Ascending aorta (tissue), 2 donors: ENCODE data around the gene ASPDH. TPM values are rescaled to one million over a fixed set of nuclear protein-coding genes. Genes with fewer than 3 reads are reported as not detected.

Experiments
- DNase-seq, 2 donors: peaks; one replicate each; pipeline ENCODE4 v3.0.0-alpha.2; 2019; ENCODE audit warnings: low spot score in 2 of 2
- H3K27ac ChIP-seq, 2 donors: fragments of 200-600 bp; sonication (generic); one replicate each; pipeline ENCODE4 v1.5.1; 2016 to 2017; ENCODE audit warnings: mild to moderate bottlenecking in 1 of 2
- H3K27me3 ChIP-seq: fragments of 200-600 bp; sonication (generic); one replicate; pipeline ENCODE4 v1.5.1; 2017
- H3K36me3 ChIP-seq, 2 donors: fragments of 200-600 bp; sonication (generic); one replicate each; pipeline ENCODE4 v1.5.1; 2016
- H3K4me1 ChIP-seq, 2 donors: fragments of 200-600 bp; sonication (generic); one replicate each; pipeline ENCODE4 v1.5.1; 2016 to 2017; ENCODE audit warnings: mild to moderate bottlenecking in 1 of 2
- H3K4me3 ChIP-seq, 2 donors: fragments of 200-600 bp; sonication (generic); one replicate each; pipeline ENCODE4 v1.5.1; 2016 to 2017; ENCODE audit warnings: mild to moderate bottlenecking in 1 of 2
- H3K9me3 ChIP-seq, 2 donors: fragments of 200-600 bp; sonication (generic); one replicate each; pipeline ENCODE4 v1.5.1; 2016
- intact Hi-C: fragments of 100-400 bp; cut with DNase I; formaldehyde crosslinking; loops from one replicate; pipeline ENCODE4 v1.15.1; 2023
- total RNA-seq: library from RNA; depleted of rRNA; stranded (reverse); fragments of >200 nt; gene quantifications from one replicate; pipeline ENCODE4 v1.1.0, GENCODE V29; 2016
- TF ChIP-seq, protein P1 (sequence below), 3 experiments: fragments of 200-600 bp in 2 of 3; fragments of 450-650 bp in 1 of 3; sonication (generic) in 2 of 3; IDR thresholded peaks; one replicate each; pipeline ENCODE4 v1.5.1; 2016 to 2019; ENCODE audit warnings: antibody characterized with exemption in 3 of 3, mild to moderate bottlenecking in 1 of 3, moderate library complexity in 1 of 3

ASPDH gene
- total RNA-seq, 1 donor from 2014 or later, result not detected

DNA sequence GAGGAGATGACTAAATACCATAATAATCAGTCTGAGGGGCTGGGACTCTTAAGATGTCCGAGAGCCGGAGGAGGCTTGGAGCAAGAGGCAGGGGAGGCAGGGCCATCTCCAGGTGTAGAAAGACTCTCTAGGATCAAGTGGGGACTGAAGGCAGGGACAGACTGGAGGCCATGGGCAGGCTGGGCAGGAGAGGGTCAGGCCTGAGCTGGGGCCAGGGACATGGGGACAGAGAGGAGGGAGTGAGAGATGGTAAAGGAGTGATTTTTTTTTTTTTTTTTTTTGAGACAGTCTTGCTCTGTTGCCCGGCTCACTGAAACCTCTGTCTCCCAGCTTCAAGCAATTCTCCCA, 4.9 kb downstream of the ASPDH start:
- intact Hi-C loops, result no loop called here
- Histone ChIP-seq H3K9me3 (no peaks in the 10 kb centered on the region), H3K27me3 (no peaks in the 10 kb centered on the region), H3K36me3 (peaks cover 0 to 7% of the 10 kb centered on the region in 2 donors), H3K27ac (no peak overlapping the region), H3K4me3 (no peak overlapping the region), H3K4me1 (peaks cover 6% of the 10 kb centered on the region in 2 donors)
- TF ChIP-seq, protein P1, sequence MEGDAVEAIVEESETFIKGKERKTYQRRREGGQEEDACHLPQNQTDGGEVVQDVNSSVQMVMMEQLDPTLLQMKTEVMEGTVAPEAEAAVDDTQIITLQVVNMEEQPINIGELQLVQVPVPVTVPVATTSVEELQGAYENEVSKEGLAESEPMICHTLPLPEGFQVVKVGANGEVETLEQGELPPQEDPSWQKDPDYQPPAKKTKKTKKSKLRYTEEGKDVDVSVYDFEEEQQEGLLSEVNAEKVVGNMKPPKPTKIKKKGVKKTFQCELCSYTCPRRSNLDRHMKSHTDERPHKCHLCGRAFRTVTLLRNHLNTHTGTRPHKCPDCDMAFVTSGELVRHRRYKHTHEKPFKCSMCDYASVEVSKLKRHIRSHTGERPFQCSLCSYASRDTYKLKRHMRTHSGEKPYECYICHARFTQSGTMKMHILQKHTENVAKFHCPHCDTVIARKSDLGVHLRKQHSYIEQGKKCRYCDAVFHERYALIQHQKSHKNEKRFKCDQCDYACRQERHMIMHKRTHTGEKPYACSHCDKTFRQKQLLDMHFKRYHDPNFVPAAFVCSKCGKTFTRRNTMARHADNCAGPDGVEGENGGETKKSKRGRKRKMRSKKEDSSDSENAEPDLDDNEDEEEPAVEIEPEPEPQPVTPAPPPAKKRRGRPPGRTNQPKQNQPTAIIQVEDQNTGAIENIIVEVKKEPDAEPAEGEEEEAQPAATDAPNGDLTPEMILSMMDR (IDR thresholded peaks at IDR 0.05), result no peak
- no peak for DNase-seq

DNA sequence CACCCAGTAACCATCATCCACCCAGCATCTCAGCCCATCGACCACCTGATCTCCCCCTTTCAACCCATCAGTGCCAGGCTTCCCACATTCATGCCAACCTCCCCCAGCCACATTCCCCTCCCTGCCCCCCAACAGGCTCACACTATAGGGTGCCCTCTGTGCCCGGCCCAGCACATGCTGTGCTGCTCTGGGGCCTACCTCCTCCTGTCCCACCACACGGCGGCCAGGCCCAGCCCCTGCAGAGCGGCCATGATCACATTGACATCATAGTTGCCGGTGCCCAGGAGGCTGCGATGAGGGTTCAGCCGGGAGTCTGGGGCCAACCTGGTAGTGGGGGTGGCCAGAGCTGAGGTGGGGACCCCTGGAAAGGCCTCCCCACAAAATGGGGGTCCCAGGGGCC, 6.3 kb downstream of the ASPDH start:
- TF ChIP-seq, protein P1 (IDR thresholded peaks at IDR 0.05), result no peak
- no peak overlapping the region for H3K4me3 ChIP-seq
- DNase-seq, result no peak
- H3K27ac ChIP-seq, result no peak overlapping the region
- H3K9me3 ChIP-seq, result no peaks in the 10 kb centered on the region
- peaks cover 6% of the 10 kb centered on the region in 2 donors for H3K4me1 ChIP-seq
- intact Hi-C loops, result no loop called here
- peaks cover 0 to 7% of the 10 kb centered on the region in 2 donors for H3K36me3 ChIP-seq
- no peaks in the 10 kb centered on the region for H3K27me3 ChIP-seq

DNA sequence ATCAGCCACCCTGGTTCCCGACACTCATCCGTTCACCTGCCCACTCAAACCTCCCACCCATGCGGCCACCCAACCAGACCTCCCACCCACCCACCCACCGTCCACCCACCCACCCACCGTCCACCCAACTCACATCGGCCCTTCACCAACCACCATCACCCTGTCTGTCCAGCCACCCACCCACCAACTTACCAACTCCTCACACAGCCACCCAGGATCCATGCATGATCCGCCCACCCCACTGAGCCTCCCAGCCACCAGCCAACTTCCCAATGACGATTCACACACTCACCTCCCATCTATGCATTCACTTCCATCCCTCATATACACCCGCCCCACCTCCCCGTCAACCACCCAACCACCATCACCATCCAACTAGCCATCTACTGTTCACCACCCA, 7.0 kb downstream of the ASPDH start:
- no peak for DNase-seq

DNA sequence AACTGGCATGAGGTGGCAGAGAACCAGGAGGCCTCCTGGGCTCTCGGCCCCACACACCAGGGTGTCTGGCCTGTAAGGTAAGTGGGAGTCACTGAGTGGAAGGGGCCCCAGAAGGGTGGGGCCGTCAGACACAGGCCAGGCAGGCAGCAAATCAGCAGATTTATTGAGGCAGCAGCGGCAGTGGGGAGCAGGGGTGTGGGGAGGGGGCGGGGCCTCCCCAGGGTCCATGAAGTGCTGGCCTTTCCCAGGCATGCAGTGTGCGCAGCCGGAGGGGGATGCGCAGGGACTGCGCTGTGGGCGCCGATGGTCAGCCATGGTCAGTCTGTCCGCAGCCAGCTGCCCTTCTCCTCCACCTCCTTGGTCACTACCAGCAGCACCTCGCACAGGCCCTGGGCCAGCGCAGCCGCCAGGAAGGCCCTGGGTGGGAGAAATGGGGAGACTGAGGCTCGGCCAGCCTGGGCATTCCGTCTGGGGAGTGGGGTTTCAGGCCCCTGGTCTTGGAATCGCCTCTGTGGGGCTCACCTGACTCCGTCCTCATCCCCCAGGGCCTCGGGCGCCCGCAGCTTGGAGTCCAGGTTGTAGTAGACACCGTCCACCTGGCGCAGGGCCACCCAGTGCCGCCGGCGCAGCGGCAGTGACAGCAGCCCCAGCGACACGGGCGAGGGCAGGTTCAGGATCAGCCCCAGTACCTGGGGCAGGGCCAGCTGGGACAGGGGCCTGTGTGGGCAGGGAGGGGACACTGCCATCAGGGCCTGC, 7.7 kb downstream of the ASPDH start:
- Histone ChIP-seq H3K9me3 (no peaks in the 10 kb centered on the region), H3K4me3 (no peak overlapping the region), H3K36me3 (peaks cover 0 to 7% of the 10 kb centered on the region in 2 donors), H3K4me1 (peaks cover 6% of the 10 kb centered on the region in 2 donors), H3K27ac (no peak overlapping the region), H3K27me3 (no peaks in the 10 kb centered on the region)
- TF ChIP-seq, protein P1 (IDR thresholded peaks at IDR 0.05), result no peak
- no peak for DNase-seq
- intact Hi-C loops, result no loop called here

More for the DNA sequence above, 7.0 kb downstream of the ASPDH start:
- Histone ChIP-seq H3K27me3 (no peaks in the 10 kb centered on the region), H3K36me3 (peaks cover 0 to 7% of the 10 kb centered on the region in 2 donors), H3K4me3 (no peak overlapping the region), H3K9me3 (no peaks in the 10 kb centered on the region), H3K27ac (no peak overlapping the region), H3K4me1 (peaks cover 6% of the 10 kb centered on the region in 2 donors)
- intact Hi-C loops, result no loop called here
- TF ChIP-seq, protein P1 (IDR thresholded peaks at IDR 0.05), result no peak

DNA sequence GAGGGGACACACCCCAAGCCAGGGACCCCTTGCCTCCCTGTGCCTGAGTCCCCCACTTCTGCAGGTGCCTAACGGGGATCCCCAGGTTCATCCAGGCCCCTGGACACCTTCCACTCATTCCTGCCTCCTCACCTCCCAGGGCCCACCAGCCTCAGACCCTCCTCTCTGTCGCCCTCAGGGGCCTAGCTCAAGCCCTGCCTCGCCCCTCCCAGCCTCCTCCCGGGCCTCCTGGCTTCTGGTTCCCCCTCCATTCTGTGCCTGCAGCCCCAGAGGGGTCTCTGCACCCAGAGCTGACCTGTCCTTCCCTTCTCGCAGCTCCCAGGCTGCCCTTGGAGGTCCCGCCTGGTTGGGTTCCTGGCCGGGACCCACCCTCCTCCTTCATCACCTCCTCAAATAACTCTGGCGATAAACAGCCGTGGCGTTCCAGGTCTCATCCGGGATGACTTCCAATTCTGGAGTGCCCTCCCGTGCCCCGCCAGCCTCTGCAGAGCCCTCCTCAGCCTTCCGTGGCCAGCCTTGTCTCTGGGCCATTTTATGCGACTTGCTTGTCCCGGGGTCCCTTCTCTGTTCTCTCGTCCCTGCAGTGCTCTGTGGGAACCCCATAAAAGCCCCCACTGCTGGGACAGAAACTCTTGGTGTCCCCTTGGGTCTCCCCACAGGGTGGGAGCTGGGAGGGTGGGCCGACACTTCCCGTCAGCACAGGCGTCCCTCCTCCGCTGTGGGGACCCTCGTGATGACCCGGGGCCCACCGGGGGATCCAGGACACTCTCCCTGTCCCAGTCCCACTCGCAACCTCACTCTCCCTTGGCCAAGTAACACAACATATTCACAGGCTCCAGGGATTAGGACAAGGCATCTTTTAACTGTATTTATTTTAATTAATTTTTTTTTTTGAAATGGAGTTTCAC, 11.9 kb downstream of the ASPDH start:
- Histone ChIP-seq H3K4me3 (no peak overlapping the region), H3K27ac (no peak overlapping the region), H3K36me3 (peaks cover 0 to 7% of the 10 kb centered on the region in 2 donors), H3K9me3 (no peaks in the 10 kb centered on the region), H3K27me3 (no peaks in the 10 kb centered on the region), H3K4me1 (no peaks in the 10 kb centered on the region)
- no peak for DNase-seq
- TF ChIP-seq, protein P1 (IDR thresholded peaks at IDR 0.05), result no peak
- intact Hi-C loops, result no loop called here
